K562 (cell line): Measurements from ENCODE around the gene PQBP1. TPM values are rescaled to one million over a fixed set of nuclear protein-coding genes. Genes with fewer than 3 reads are reported as not detected.

Experiments
- ARNT ChIP-seq, 2 experiments: fragments of 450-650 bp; IDR thresholded peaks; 2 replicates each; pipeline ENCODE4 v1.6.1; 2016; ENCODE audit warnings: mild to moderate bottlenecking in 1 of 2
- CHD1 ChIP-seq: fragments of 200-600 bp; sonication (generic); IDR thresholded peaks from one replicate; pipeline ENCODE4 v1.6.1; 2012; ENCODE audit warnings: mild to moderate bottlenecking, moderate library complexity, low read length, inconsistent platforms
- ETV6 ChIP-seq, 3 experiments: fragments of 150-350 bp in 1 of 3; sonication (generic) in 1 of 3; formaldehyde crosslinking in 1 of 3; IDR thresholded peaks; 2 replicates each; pipeline versions ENCODE4 v1.6.1 to v1.8.0; 2014 to 2022; ENCODE audit warnings: borderline replicate concordance in 2 of 3, low read depth in 2 of 3, antibody characterized with exemption in 1 of 3, low read length in 1 of 3, mild to moderate bottlenecking in 1 of 3, missing genetic modification reagents in 1 of 3
- GTF2E2 ChIP-seq: fragments of 200-800 bp; sonication (Bioruptor generic); IDR thresholded peaks from 2 replicates; pipeline ENCODE4 v1.6.1; 2016; ENCODE audit warnings: missing genetic modification characterization, missing compliant biosample characterization
- HNRNPLL ChIP-seq: fragments of 200-400 bp; formaldehyde crosslinking; IDR thresholded peaks from 2 replicates; pipeline ENCODE4 v1.6.1; 2017; ENCODE audit warnings: low read length, low read depth, mild to moderate bottlenecking; ENCODE audit not compliant: poor library complexity, severe bottlenecking
- JUN ChIP-seq, 2 experiments: sonication (generic) in 1 of 2; formaldehyde crosslinking in 1 of 2; IDR thresholded peaks; 2 replicates each; pipeline versions ENCODE4 v1.6.1 to v1.8.0; 2012 to 2022; ENCODE audit warnings: borderline replicate concordance in 2 of 2, mild to moderate bottlenecking in 2 of 2, improper control_type of control experiment in 1 of 2, low read depth in 1 of 2, low read length in 1 of 2, missing genetic modification reagents in 1 of 2
- KAT7 ChIP-seq: sonication (generic); formaldehyde crosslinking; IDR thresholded peaks from 2 replicates; pipeline ENCODE4 v1.8.0; 2022; ENCODE audit warnings: missing genetic modification reagents, mild to moderate bottlenecking, borderline replicate concordance
- MEIS2 ChIP-seq: fragments of 450-650 bp; IDR thresholded peaks from 2 replicates; pipeline ENCODE4 v1.6.1; 2014; ENCODE audit warnings: mild to moderate bottlenecking; ENCODE audit not compliant: partially characterized antibody
- NCOA6 ChIP-seq: fragments of 450-650 bp; IDR thresholded peaks from 2 replicates; pipeline ENCODE4 v1.6.1; 2017; ENCODE audit warnings: mild to moderate bottlenecking
- NR4A1 ChIP-seq, 2 experiments: fragments of 250-450 bp in 1 of 2; fragments of 450-650 bp in 1 of 2; sonication (Bioruptor Pico) in 1 of 2; IDR thresholded peaks; 2 replicates each; pipeline versions ENCODE4 v1.4.0 to v1.6.1; 2016 to 2020; ENCODE audit warnings: mild to moderate bottlenecking in 2 of 2, missing compliant biosample characterization in 1 of 2, missing genetic modification characterization in 1 of 2, moderate library complexity in 1 of 2
- PHB ChIP-seq: fragments of 250-450 bp; sonication (Bioruptor Pico); IDR thresholded peaks from 2 replicates; pipeline ENCODE4 v1.5.0; 2021
- PTBP1 ChIP-seq: fragments of 200-400 bp; formaldehyde crosslinking; IDR thresholded peaks from 2 replicates; pipeline ENCODE4 v1.6.1; 2017; ENCODE audit warnings: low read depth, low read length
- SMAD1 ChIP-seq: fragments of 150-350 bp; IDR thresholded peaks from 2 replicates; pipeline ENCODE4 v1.6.1; 2014; ENCODE audit warnings: low read length, low read depth; ENCODE audit not compliant: partially characterized antibody
- SMARCA4 ChIP-seq: fragments of 450-650 bp; IDR thresholded peaks from 2 replicates; pipeline ENCODE4 v1.6.1; 2016
- ZNF197 ChIP-seq: fragments of 200-800 bp; sonication (Bioruptor generic); IDR thresholded peaks from 2 replicates; pipeline ENCODE4 v1.6.1; 2016; ENCODE audit warnings: low read depth, missing genetic modification characterization, missing compliant biosample characterization
- ZNF696 ChIP-seq: fragments of 250-450 bp; sonication (Bioruptor Pico); conservative IDR thresholded peaks from 2 replicates; pipeline ENCODE4 v1.4.0; 2020; ENCODE audit warnings: mild to moderate bottlenecking, moderate library complexity
- ZNF76 ChIP-seq: fragments of 250-450 bp; sonication (Bioruptor Pico); IDR thresholded peaks from 2 replicates; pipeline ENCODE4 v1.4.0; 2020; ENCODE audit warnings: mild to moderate bottlenecking, moderate library complexity, borderline replicate concordance
- polyA plus RNA-seq, 8 experiments: library from polyadenylated mRNA; depleted of rRNA in 4 of 8; stranded (reverse) in 5 of 8; unstranded in 3 of 8; fragments of >200 nt; fragmentation: Nextera tagmentation in 2 of 8; fragmentation: Illumina TruSeq in 1 of 8; extraction: Ambion mirVana in 2 of 8; extraction: Trizol in 1 of 8; gene quantifications; 2 replicates each; pipeline versions ENCODE4 v1.2.1 to v1.2.3, GENCODE V29; 2011 to 2014; ENCODE audit warnings: inconsistent platforms in 1 of 8, missing spikeins in 1 of 8
- total RNA-seq, 7 experiments: library from RNA; depleted of rRNA in 6 of 7; stranded (reverse); fragments of >200 nt in 6 of 7; fragmentation: Illumina TruSeq in 2 of 7; extraction: Trizol in 2 of 7; gene quantifications; 2 replicates each; pipeline versions ENCODE4 v1.2.1 to v1.2.3, GENCODE V29; 2011 to 2021; ENCODE audit warnings: low replicate concordance in 1 of 7
- TF ChIP-seq, protein P1 (sequence below): fragments of 450-650 bp; formaldehyde crosslinking; conservative IDR thresholded peaks from 2 replicates; pipeline ENCODE4 v1.4.0; 2022; ENCODE audit warnings: mild to moderate bottlenecking, missing genetic modification characterization
- TF ChIP-seq, protein P2 (sequence below): sonication (generic); formaldehyde crosslinking; IDR thresholded peaks from 2 replicates; pipeline ENCODE4 v1.8.1; 2022; ENCODE audit warnings: missing genetic modification reagents
- TF ChIP-seq, protein P3 (sequence below): fragments of 250-450 bp; sonication (Bioruptor Pico); IDR thresholded peaks from 2 replicates; pipeline ENCODE4 v1.8.0; 2022; ENCODE audit warnings: moderate library complexity, mild to moderate bottlenecking, inconsistent platforms
- TF ChIP-seq, protein P4 (sequence below): fragments of 450-650 bp; IDR thresholded peaks from 2 replicates; pipeline ENCODE4 v1.6.1; 2017; ENCODE audit warnings: mild to moderate bottlenecking, moderate library complexity

Gene PQBP1
- total and polyA plus RNA-seq, 9 of the 15 experiments (the other 6 are each of a cell fraction or from before 2014, with no cell fraction given), result 41.3 to 262 (median 112) TPM

GRCh38 chrX:48940404-48940955, 42.8 kb downstream of the PQBP1 start (continued):
- TF ChIP-seq, protein P1, sequence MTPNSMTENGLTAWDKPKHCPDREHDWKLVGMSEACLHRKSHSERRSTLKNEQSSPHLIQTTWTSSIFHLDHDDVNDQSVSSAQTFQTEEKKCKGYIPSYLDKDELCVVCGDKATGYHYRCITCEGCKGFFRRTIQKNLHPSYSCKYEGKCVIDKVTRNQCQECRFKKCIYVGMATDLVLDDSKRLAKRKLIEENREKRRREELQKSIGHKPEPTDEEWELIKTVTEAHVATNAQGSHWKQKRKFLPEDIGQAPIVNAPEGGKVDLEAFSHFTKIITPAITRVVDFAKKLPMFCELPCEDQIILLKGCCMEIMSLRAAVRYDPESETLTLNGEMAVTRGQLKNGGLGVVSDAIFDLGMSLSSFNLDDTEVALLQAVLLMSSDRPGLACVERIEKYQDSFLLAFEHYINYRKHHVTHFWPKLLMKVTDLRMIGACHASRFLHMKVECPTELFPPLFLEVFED (CRISPR knock-in tag), result no peak
- no peak for TF ChIP-seq GTF2E2 (tag)
- peak; percentile 28; the same call in 1 of the 2 replicates for TF ChIP-seq KAT7
- no peak for TF ChIP-seq MEIS2
- no peak for TF ChIP-seq PTBP1
- no peak for TF ChIP-seq ZNF696 (CRISPR knock-in tag)
- TF ChIP-seq, protein P2, sequence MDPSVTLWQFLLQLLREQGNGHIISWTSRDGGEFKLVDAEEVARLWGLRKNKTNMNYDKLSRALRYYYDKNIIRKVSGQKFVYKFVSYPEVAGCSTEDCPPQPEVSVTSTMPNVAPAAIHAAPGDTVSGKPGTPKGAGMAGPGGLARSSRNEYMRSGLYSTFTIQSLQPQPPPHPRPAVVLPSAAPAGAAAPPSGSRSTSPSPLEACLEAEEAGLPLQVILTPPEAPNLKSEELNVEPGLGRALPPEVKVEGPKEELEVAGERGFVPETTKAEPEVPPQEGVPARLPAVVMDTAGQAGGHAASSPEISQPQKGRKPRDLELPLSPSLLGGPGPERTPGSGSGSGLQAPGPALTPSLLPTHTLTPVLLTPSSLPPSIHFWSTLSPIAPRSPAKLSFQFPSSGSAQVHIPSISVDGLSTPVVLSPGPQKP (CRISPR knock-in tag), result no peak
- no peak for TF ChIP-seq ZNF76 (CRISPR knock-in tag)
- TF ChIP-seq, protein P3, sequence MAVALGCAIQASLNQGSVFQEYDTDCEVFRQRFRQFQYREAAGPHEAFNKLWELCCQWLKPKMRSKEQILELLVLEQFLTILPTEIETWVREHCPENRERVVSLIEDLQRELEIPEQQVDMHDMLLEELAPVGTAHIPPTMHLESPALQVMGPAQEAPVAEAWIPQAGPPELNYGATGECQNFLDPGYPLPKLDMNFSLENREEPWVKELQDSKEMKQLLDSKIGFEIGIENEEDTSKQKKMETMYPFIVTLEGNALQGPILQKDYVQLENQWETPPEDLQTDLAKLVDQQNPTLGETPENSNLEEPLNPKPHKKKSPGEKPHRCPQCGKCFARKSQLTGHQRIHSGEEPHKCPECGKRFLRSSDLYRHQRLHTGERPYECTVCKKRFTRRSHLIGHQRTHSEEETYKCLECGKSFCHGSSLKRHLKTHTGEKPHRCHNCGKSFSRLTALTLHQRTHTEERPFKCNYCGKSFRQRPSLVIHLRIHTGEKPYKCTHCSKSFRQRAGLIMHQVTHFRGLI (CRISPR knock-in tag), result no peak; the same call in 1 of the 2 replicates
- no peak for TF ChIP-seq PHB (CRISPR knock-in tag)
- no peak for TF ChIP-seq NCOA6
- TF ChIP-seq HNRNPLL, result peak; percentile 42
- TF ChIP-seq ETV6 (IDR thresholded peaks at IDR 0.05; ENCODE audit: borderline replicate concordance in 1 of 2, low read depth in 2 of 2, low read length in 1 of 2), result no peak
- no peak for TF ChIP-seq ETV6 (CRISPR knock-in tag; IDR thresholded peaks at IDR 0.05; ENCODE audit: borderline replicate concordance)
- TF ChIP-seq SMARCA4, result peak; percentile 90
- TF ChIP-seq, protein P4, sequence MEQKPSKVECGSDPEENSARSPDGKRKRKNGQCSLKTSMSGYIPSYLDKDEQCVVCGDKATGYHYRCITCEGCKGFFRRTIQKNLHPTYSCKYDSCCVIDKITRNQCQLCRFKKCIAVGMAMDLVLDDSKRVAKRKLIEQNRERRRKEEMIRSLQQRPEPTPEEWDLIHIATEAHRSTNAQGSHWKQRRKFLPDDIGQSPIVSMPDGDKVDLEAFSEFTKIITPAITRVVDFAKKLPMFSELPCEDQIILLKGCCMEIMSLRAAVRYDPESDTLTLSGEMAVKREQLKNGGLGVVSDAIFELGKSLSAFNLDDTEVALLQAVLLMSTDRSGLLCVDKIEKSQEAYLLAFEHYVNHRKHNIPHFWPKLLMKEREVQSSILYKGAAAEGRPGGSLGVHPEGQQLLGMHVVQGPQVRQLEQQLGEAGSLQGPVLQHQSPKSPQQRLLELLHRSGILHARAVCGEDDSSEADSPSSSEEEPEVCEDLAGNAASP, result no peak
- peak; percentile 60; the same call in 1 of the 2 replicates for TF ChIP-seq NR4A1 (CRISPR knock-in tag; IDR thresholded peaks at IDR 0.05)
- TF ChIP-seq NR4A1 (tag; IDR thresholded peaks at IDR 0.05), result peak; percentile 93
- no peak; the same call in 1 of the 2 replicates for TF ChIP-seq JUN (IDR thresholded peaks at IDR 0.05; ENCODE audit: borderline replicate concordance, low read depth, low read length)
- no peak for TF ChIP-seq JUN (CRISPR knock-in tag; IDR thresholded peaks at IDR 0.05; ENCODE audit: borderline replicate concordance)
- 0 out of 4 replicates have a peak, but pooled peaks of 1 of the 2 experiments have one; percentile 49 for TF ChIP-seq ARNT (IDR thresholded peaks at IDR 0.05)
- no peak for TF ChIP-seq ZNF197 (CRISPR knock-in tag)
- no peak for TF ChIP-seq SMAD1
- TF ChIP-seq CHD1, result no peak
